Cardiac fibroblast (primary cell): ENCODE results near the gene LRRC45.
A peak's percentile ranks its signal among the peaks of the same experiment; 100 is the strongest.

Source experiments
- DNase-seq, 2 donors: peaks; one replicate each; pipeline versions ENCODE4 v3.0.0 to v3.0.0-alpha.2; 2010; ENCODE audit warnings: low read depth in 2 of 2
- H3K4me3 ChIP-seq, 2 donors: replicated peaks in 1 of 2; 1 replicate in 1 of 2; 2 replicates in 1 of 2; pipeline ENCODE4 v1.5.1; 2011; ENCODE audit warnings: low read depth in 2 of 2, low read length in 2 of 2, mild to moderate bottlenecking in 2 of 2, moderate library complexity in 1 of 2
- TF ChIP-seq, protein P1 (sequence below): IDR thresholded peaks from one replicate; pipeline ENCODE4 v1.5.1; 2011; ENCODE audit warnings: low read depth, mild to moderate bottlenecking, low read length, inconsistent platforms

The LRRC45 gene

DNA sequence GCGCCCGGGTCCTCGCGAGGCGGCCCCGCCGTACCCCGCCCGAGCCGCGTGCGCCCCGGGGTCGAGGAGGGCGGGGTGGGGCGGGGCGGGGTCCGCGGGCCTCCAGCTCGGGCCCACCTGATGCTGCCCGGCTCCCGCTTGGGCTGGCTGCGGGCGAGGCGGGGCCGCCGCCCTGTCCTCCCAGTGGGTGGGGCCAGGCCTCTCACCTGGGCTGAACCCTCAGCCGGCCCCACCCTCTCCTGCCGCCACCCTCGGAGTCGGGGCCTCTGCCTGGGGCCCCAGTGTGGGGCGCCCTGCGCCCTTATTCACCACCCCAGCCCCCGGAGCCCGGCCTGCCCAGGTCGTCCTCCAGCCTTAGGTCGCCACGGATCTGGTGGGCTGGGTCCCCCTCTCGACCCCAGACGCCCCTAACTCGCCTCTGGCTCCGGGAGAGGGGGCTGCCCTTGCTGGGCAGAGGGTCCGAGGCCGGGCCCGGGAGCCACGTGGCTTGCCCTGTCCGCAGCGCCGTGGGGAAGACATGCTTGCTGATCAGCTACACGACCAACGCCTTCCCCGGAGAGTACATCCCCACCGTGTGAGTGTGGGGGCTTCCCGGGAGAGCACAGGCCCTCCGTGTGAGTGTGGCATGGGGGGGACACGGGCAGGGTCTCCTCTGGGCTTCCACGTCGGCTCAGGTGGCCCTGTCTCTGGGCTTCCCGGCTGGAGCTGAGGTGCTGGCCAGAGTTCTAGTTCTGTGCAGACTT lies 9.0 kb downstream of the LRRC45 start:
- DNase-seq = no peak

DNA sequence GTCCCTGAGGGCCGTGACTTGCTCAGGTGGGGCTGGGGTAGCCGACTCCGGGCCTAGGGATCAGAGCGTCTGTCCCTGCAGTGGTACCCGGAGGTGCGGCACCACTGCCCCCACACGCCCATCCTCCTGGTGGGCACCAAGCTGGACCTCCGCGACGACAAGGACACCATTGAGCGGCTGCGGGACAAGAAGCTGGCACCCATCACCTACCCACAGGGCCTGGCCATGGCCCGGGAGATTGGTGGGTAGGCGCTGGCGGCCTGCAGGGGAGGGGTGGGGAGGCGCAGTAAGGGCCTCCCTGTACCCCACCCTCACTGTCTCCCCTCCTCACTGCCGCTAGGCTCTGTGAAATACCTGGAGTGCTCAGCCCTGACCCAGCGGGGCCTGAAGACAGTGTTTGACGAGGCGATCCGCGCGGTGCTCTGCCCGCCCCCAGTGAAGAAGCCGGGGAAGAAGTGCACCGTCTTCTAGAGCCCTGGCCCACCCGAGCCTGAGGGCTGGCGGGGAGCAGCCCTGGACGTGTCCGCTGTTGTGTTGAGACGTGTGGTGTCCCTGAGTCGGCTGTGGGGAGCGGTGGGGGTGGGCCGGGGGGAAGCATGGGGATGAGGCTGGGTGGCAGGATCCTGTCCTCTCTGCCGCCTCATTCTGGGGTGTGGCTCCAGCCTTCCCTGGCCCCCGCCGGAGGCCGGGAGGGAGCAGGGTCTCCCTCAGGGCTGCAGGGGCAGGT lies 10.4 kb downstream of the LRRC45 start:
- H3K4me3 ChIP-seq = no peak overlapping the region
- no peak for DNase-seq
- TF ChIP-seq, protein P1, sequence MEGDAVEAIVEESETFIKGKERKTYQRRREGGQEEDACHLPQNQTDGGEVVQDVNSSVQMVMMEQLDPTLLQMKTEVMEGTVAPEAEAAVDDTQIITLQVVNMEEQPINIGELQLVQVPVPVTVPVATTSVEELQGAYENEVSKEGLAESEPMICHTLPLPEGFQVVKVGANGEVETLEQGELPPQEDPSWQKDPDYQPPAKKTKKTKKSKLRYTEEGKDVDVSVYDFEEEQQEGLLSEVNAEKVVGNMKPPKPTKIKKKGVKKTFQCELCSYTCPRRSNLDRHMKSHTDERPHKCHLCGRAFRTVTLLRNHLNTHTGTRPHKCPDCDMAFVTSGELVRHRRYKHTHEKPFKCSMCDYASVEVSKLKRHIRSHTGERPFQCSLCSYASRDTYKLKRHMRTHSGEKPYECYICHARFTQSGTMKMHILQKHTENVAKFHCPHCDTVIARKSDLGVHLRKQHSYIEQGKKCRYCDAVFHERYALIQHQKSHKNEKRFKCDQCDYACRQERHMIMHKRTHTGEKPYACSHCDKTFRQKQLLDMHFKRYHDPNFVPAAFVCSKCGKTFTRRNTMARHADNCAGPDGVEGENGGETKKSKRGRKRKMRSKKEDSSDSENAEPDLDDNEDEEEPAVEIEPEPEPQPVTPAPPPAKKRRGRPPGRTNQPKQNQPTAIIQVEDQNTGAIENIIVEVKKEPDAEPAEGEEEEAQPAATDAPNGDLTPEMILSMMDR = no peak

More for the DNA sequence above, 9.0 kb downstream of the LRRC45 start:
- TF ChIP-seq, protein P1 = no peak
- peak overlapping the region; percentile 45 to 50 for H3K4me3 ChIP-seq

DNA sequence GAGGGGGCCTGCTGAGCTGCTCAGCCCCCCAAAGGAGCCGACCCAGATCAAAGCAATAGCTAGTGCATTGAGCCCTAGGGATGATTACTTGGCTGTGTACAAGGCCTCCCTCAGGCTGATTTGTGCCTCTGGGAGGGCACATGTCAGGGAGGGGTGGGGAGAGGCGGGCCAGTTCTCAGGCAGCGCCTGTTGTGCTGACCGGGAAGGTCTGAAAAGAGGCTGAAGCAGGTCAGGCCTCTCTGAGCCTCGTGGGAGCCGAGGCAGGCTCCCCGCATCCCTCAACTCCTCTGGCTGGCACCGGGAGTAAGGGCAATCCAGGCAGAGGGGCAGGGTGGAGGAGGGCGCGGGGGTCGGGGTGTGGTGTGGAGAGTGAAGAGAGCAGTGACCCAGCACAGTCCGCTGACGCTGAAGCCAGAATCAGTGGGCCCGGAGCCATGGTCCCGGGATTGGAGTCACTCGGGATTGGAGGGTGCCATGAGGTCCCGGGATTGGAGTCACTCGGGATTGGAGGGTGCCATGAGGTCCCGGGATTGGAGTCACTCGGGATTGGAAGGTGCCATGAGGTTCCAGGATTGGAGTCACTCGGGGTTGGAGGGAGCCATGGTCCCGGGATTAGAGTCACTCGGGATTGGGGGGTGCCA lies 11.4 kb downstream of the LRRC45 start:
- H3K4me3 ChIP-seq = no peak overlapping the region
- no peak for DNase-seq
- TF ChIP-seq, protein P1 = no peak

DNA sequence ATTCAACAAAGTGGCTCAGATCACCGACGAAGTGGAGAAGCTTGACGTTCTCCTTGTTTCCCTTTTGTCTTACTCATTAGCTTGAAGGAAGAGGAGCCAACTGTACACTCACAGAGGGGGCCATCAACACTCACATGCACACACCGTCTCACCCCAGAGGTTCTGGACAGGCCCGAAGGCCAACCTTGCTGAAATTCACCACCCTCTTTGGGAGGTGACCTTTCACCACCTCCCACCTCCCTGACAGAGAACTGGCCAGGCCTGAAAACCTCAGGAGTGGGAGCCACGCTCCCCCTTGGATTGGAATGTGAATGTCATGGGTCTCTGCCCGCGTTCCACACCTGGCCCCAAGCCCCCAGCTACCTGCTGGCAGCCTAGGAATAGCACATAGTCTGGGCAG lies 12.4 kb downstream of the LRRC45 start:
- no peak overlapping the region for H3K4me3 ChIP-seq

DNA sequence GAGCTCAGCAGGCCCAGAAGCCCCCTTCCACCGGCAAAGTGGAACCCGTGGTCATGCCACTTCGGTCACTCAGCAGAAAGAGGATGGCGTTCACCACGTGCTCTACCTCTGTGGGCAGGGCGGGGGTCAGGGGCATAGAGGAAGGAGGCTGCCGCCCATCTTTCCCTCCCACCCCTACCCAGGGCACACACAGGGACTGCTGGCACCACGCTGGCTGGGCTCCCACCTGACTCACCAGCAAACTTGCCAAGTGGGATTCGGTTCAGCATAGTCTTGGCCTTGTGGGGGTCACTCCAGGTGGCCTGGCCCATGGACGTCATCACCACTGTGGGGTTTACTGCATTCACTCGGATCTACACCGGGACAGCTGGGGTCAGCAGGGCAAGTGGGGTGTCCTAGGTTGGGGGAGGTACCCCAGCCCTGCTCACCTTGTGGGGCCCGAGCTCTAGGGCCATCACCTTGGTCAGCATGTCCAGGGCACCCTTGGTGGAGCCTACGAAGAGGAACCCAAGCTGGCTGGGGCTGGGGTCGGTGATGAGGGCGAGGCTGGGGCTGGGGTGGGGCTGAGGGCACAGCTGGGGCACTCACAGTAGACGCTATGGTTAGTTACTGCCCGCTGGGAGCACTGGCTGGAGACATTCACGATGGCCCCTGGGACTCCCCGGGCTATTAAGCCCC lies 13.0 kb downstream of the LRRC45 start:
- DNase-seq = no peak
- TF ChIP-seq, protein P1 = no peak
- peak overlapping the region; percentile 65 to 74 for H3K4me3 ChIP-seq

More for the DNA sequence above, 12.4 kb downstream of the LRRC45 start:
- TF ChIP-seq, protein P1 = no peak
- no peak for DNase-seq

DNA sequence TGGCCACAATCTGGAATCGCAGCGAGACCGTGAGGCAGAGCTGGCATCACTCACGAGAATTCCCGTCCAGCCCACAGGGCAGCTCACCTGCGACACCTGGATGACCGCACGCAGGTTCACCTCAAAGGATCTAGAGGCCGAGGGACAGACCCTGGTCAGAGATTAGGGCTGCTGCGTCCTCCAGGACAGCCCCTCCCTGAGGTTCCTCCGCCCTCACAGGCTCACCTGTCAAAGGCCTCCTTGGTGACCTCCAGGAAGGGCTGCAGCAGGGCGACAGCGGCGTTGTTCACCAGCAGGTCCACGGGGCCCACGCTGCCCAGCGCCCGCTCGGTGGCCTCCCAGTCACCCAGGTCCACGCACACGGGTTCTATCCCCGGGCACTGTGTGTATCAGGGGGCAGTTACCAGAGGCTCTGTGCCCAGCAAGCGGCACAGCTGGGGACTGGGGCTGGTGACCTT lies 13.6 kb downstream of the LRRC45 start:
- peak overlapping the region; percentile 65 to 74 for H3K4me3 ChIP-seq
- TF ChIP-seq, protein P1 = no peak
- DNase-seq = no peak
